Measurements from ENCODE around the gene ITSN2. TPM values are rescaled to one million over a fixed set of nuclear protein-coding genes. Genes with fewer than 3 reads are reported as not detected.

Gene ITSN2
- total and polyA plus RNA-seq, 7 donors: 12.2 to 71.7 (median 33.5) TPM

- peaks cover 15% of the 10 kb centered on the region for H3K4me1 ChIP-seq
- H3K27ac ChIP-seq: no peak overlapping the region
- H3K4me3 ChIP-seq: no peak overlapping the region
- intact Hi-C loops (cut with DNase I): no loop called here
- H3K36me3 ChIP-seq (ENCODE audit: insufficient read depth in 1 of 2, low read depth in 1 of 2): peaks cover 0 to 5% of the 10 kb centered on the region in 2 donors
- no peaks in the 10 kb centered on the region for H3K9me3 ChIP-seq
- TF ChIP-seq CTCF (IDR thresholded peaks at IDR 0.05): no peak
- H3K27me3 ChIP-seq (ENCODE audit: insufficient read depth in 3 of 3, low read length in 2 of 3): no peaks in the 10 kb centered on the region
- ATAC-seq: peak in 1 of 4 donors; percentile 37
- WGBS, 3 donors: 54 to 64% (median 59%) methylated on average over 3 of the region's 3 CpGs
- no peak for DNase-seq
These were observed 32.3 kb downstream of the ITSN2 start for GRCh38 chr2:24328010-24328409.

GRCh38 chr2:24317491-24317920 lies 42.8 kb downstream of the ITSN2 start:
- no peak for TF ChIP-seq CTCF (IDR thresholded peaks at IDR 0.05)
- ATAC-seq (peak; percentile 49 to 84 (median 68)), DNase-seq (no peak)
- no peak overlapping the region for H3K27ac ChIP-seq
- H3K4me3 ChIP-seq: no peak overlapping the region
- peaks cover 19% of the 10 kb centered on the region for H3K4me1 ChIP-seq
- intact Hi-C loops (cut with DNase I): loop anchor here in 1 of 2 donors (5.0 kb wide), 1 partner anchor 35 kb away; no protein-coding TSS in a partner anchor
- H3K27me3 ChIP-seq (ENCODE audit: insufficient read depth in 3 of 3, low read length in 2 of 3): no peaks in the 10 kb centered on the region
- H3K36me3 ChIP-seq (ENCODE audit: insufficient read depth in 1 of 2, low read depth in 1 of 2): peaks cover 0 to under 1% of the 10 kb centered on the region in 2 donors
- no peaks in the 10 kb centered on the region for H3K9me3 ChIP-seq

- Histone ChIP-seq H3K36me3 (ENCODE audit: insufficient read depth in 1 of 2, low read depth in 1 of 2) (peaks cover 0 to 18% of the 10 kb centered on the region in 2 donors), H3K27ac (no peak overlapping the region), H3K4me1 (peaks cover 19% of the 10 kb centered on the region), H3K9me3 (no peaks in the 10 kb centered on the region), H3K27me3 (ENCODE audit: insufficient read depth in 3 of 3, low read length in 2 of 3) (no peaks in the 10 kb centered on the region), H3K4me3 (no peak overlapping the region)
- no peak for TF ChIP-seq CTCF (IDR thresholded peaks at IDR 0.05)
- WGBS, 3 donors: 86 to 88% (median 87%) methylated on average over 3 of the region's 3 CpGs
- DNase-seq (no peak), ATAC-seq (no peak)
- intact Hi-C loops (cut with DNase I): loop anchor here in 1 of 2 donors (5.0 kb wide), 1 partner anchor 37 kb away; no protein-coding TSS in a partner anchor
These were observed 44.7 kb downstream of the ITSN2 start for GRCh38 chr2:24315669-24316068.

GRCh38 chr2:24313744-24314632 lies 46.3 kb downstream of the ITSN2 start:
- DNase-seq (no peak), ATAC-seq (no peak)
- 77 to 88% (median 78%) methylated on average over 5 of the region's 5 CpGs for WGBS, 3 donors
- no peak for TF ChIP-seq CTCF (IDR thresholded peaks at IDR 0.05)
- H3K9me3 ChIP-seq: no peaks in the 10 kb centered on the region
- H3K36me3 ChIP-seq (ENCODE audit: insufficient read depth in 1 of 2, low read depth in 1 of 2): peaks cover 0 to 35% of the 10 kb centered on the region in 2 donors
- no peak overlapping the region for H3K27ac ChIP-seq
- H3K4me1 ChIP-seq: peaks cover 19% of the 10 kb centered on the region
- intact Hi-C loops (cut with DNase I): no loop called here
- no peak overlapping the region for H3K4me3 ChIP-seq
- no peaks in the 10 kb centered on the region for H3K27me3 ChIP-seq (ENCODE audit: insufficient read depth in 3 of 3, low read length in 2 of 3)
